ENCODE results near the gene CA10. TPM values are rescaled to one million over a fixed set of nuclear protein-coding genes. Genes with fewer than 3 reads are reported as not detected.

Gene CA10
- total RNA-seq, 2 donors from 2014 or later = 0.22 to 0.37 TPM

- Histone ChIP-seq H3K9me3 (ENCODE audit: control insufficient read depth, low read length) (no peaks in the 10 kb centered on the region), H3K27ac (ENCODE audit: low read depth, low read length) (no peak overlapping the region), H3K27me3 (ENCODE audit: control insufficient read depth, insufficient read depth, low read length, poor library complexity, severe bottlenecking) (peaks cover 29% of the 10 kb centered on the region), H3K4me3 (ENCODE audit: low read length) (no peak overlapping the region), H3K4me1 (ENCODE audit: control insufficient read depth, insufficient read depth, low read length) (no peaks in the 10 kb centered on the region), H3K9ac (ENCODE audit: extremely low read depth, low read length, poor library complexity, severe bottlenecking) (no peak overlapping the region), H3K36me3 (ENCODE audit: control insufficient read depth, insufficient read depth, low read length) (no peaks in the 10 kb centered on the region)
- Mint-ChIP-seq H3K4me3 (no peak overlapping the region), H3K27ac (no peak overlapping the region), H3K9me3 (no peaks in the 10 kb centered on the region), H3K36me3 (ENCODE audit: low read depth) (no peaks in the 10 kb centered on the region), H3K4me1 (peaks cover 27% of the 10 kb centered on the region), H3K27me3 (ENCODE audit: insufficient read depth) (peaks cover 16% of the 10 kb centered on the region)
- no peak for DNase-seq
- no peak for TF ChIP-seq CTCF (conservative IDR thresholded peaks at IDR 0.05)
- WGBS, 2 experiments (ENCODE audit: insufficient coverage in 1 of 2, insufficient read length in 1 of 2) = 67 to 69% methylated on average over 2 to 3 of the region's 3 CpGs
Measured at GRCh38 chr17:51650772-51651171, 507.7 kb downstream of the CA10 start.

GRCh38 chr17:51650202-51650601, 508.3 kb downstream of the CA10 start:
- Histone ChIP-seq H3K36me3 (ENCODE audit: control insufficient read depth, insufficient read depth, low read length) (no peaks in the 10 kb centered on the region), H3K27ac (ENCODE audit: low read depth, low read length) (no peak overlapping the region), H3K4me1 (ENCODE audit: control insufficient read depth, insufficient read depth, low read length) (no peaks in the 10 kb centered on the region), H3K9ac (ENCODE audit: extremely low read depth, low read length, poor library complexity, severe bottlenecking) (no peak overlapping the region), H3K27me3 (ENCODE audit: control insufficient read depth, insufficient read depth, low read length, poor library complexity, severe bottlenecking) (peaks cover 23% of the 10 kb centered on the region), H3K9me3 (ENCODE audit: control insufficient read depth, low read length) (no peaks in the 10 kb centered on the region), H3K4me3 (ENCODE audit: low read length) (no peak overlapping the region)
- no peak for TF ChIP-seq CTCF (conservative IDR thresholded peaks at IDR 0.05)
- Mint-ChIP-seq H3K36me3 (ENCODE audit: low read depth) (no peaks in the 10 kb centered on the region), H3K4me3 (no peak overlapping the region), H3K4me1 (peaks cover 27% of the 10 kb centered on the region), H3K27ac (no peak overlapping the region), H3K9me3 (no peaks in the 10 kb centered on the region), H3K27me3 (ENCODE audit: insufficient read depth) (peaks cover 16% of the 10 kb centered on the region)
- DNase-seq = no peak
- 97% methylated on average over 2 of the region's 2 CpGs; no CpG with 5 or more reads in 1 of the 2 experiments for WGBS, 2 experiments (ENCODE audit: insufficient coverage in 1 of 2, insufficient read length in 1 of 2)

GRCh38 chr17:51647826-51648225, 510.7 kb downstream of the CA10 start:
- H3K9me3 Mint-ChIP-seq = no peaks in the 10 kb centered on the region
- peaks cover 27% of the 10 kb centered on the region for H3K4me1 Mint-ChIP-seq
- H3K4me3 Mint-ChIP-seq = no peak overlapping the region
- H3K27me3 ChIP-seq (ENCODE audit: control insufficient read depth, insufficient read depth, low read length, poor library complexity, severe bottlenecking) = peaks cover 20% of the 10 kb centered on the region
- no peak overlapping the region for H3K4me3 ChIP-seq (ENCODE audit: low read length)
- H3K36me3 ChIP-seq (ENCODE audit: control insufficient read depth, insufficient read depth, low read length) = no peaks in the 10 kb centered on the region
- no peak for TF ChIP-seq CTCF (conservative IDR thresholded peaks at IDR 0.05)
- H3K36me3 Mint-ChIP-seq (ENCODE audit: low read depth) = no peaks in the 10 kb centered on the region
- H3K4me1 ChIP-seq (ENCODE audit: control insufficient read depth, insufficient read depth, low read length) = no peaks in the 10 kb centered on the region
- H3K27ac ChIP-seq (ENCODE audit: low read depth, low read length) = no peak overlapping the region
- no peak overlapping the region for H3K9ac ChIP-seq (ENCODE audit: extremely low read depth, low read length, poor library complexity, severe bottlenecking)
- no peak overlapping the region for H3K27ac Mint-ChIP-seq
- H3K9me3 ChIP-seq (ENCODE audit: control insufficient read depth, low read length) = no peaks in the 10 kb centered on the region
- 87 to 100% methylated on average over 1 to 5 of the region's 5 CpGs for WGBS, 2 experiments (ENCODE audit: insufficient coverage in 1 of 2, insufficient read length in 1 of 2)
- H3K27me3 Mint-ChIP-seq (ENCODE audit: insufficient read depth) = peaks cover 18% of the 10 kb centered on the region
- DNase-seq = no peak
